T-helper 2 cell (primary cell): ENCODE results near the gene KLHL9.
A peak's percentile ranks its signal among the peaks of the same experiment; 100 is the strongest.

Experiments
- DNase-seq, 5 experiments: peaks; one replicate each; pipeline versions ENCODE4 v3.0.0 to v3.0.0-alpha.2; 2012 to 2022

Gene KLHL9

DNA sequence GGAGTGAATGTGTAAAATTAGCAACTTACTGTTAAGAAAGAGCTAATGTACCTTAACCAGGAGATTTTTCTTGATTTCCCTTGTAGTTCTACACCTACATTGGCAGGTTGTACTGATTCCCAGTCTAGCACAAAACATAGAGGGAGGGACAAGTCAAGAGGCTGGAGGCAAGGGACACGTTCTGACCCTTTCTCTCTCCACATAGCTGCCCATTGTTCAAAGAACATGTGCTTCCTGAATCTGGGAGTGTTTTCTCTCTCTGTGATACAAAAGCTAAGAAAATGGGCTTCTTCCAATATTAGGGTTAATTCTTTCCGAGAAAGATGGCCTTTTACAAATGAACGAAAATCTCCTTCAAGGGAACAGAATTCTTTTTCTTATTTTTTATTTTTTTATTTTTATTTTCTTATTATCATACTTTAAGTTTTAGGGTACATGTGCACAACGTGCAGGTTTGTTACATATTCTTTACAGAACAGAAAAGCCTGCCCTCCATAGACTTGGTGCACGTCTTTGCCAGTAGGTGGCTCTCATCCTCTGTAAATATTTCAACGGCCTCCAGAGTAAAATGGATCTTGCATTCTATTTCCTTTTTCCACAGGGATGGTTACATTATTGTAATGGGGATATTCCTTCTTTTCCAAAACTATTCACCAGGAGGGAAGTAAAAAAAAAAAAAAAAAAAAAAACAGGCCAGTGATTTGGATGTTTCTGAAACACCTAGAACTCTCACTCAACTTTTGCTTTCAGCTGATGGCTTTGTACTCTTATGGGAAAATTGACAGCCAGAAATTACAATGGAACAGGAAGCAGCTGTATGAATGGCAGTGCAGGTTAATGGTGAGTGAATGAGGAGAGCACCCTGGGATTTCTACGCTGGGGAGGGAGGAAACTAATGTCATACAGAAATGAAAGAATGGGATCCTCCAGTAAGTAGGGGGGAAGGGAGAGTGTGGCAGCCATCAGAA, 17.0 kb downstream of the KLHL9 start:
- DNase-seq = peak in 1 of 5 experiments; percentile 45

DNA sequence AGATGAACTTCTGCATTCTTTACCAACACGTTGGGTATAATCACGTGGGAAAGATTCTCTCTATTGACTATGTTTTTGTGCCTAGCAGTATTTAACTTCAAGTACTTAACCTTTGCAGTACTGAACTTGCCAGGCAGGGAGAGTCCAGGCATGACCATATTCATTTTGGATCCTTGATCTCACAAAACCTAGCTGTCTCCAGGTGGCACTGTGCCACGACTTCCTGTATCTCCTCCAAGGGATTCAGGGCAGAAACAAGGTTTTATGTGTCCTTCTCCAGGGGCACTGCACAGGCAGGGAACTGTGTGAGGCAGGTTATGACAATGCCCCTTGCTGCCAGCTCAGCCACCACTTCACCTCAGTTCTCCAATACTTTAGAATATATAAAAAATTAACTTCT, 18.3 kb downstream of the KLHL9 start:
- DNase-seq = no peak

- no peak for DNase-seq
Measured at GRCh38 chr9:21316032-21316842, 19.0 kb downstream of the KLHL9 start.

DNA sequence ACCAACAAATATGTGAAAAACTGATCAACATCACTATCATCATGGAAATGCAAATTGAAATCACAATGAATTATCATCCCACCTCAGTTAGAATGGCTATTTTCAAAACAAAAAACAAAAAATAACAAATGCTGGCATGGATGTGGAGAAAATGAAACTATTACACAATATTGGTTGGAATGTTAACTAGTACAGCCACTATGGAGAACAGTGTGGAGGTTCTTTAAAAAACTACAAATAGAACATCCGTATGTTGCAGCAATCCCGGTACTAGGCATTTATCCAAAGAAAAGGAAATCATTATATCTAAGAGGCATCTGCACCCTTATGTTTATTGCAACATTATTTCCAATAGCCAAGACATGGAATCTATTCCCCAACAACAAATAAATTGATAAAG, 21.1 kb downstream of the KLHL9 start:
- no peak for DNase-seq

DNA sequence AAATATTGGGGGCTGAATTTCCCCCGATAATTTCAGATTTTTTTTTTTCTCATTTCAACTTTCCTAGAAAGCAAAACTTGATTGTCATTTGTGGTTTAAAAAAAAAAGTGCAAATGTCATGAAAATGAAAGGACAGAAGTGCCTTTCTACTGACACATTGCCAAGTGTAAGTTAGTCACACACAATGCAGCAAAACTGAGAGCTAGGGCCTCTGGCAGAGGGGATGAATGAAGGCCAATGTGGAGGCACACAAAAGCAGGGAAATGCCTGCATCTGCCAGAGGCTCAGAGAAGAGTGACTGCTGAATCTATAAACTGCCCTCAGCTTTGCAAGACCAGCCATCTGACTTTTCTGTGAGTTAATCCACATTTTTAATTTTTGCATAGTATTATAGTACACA, 23.3 kb downstream of the KLHL9 start:
- no peak for DNase-seq

DNA sequence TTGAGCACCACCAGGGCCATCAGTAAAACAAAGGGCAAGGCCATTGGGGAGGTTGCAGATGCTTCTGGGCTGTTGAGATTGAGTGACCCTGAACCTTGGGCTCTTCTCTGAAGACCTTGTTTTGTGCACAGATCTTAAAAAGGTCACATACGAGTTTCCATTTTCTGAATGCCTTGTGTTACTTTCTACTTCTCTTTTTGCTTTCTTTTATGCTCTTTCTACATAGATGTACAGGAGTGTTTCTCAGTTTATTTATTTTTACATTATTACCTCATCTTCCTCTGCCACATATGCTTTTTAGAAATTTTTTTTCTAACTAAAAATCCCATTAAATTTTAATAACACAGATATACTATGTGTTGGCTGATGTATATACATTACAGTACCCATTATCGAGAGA, 30.0 kb downstream of the KLHL9 start, which contains the start of gene IFNA5:
TSS of gene IFNA5 (minus strand) at position 101 of the 400 bp plus-strand sequence. CDS start at position 44, 57 bp downstream.
- DNase-seq = no peak

- no peak for DNase-seq
Measured at GRCh38 chr9:21295992-21296391, 39.2 kb downstream of the KLHL9 start.

- peak in 1 of 5 experiments; percentile 42 for DNase-seq
Measured at GRCh38 chr9:21294904-21295538, 40.2 kb downstream of the KLHL9 start.

DNA sequence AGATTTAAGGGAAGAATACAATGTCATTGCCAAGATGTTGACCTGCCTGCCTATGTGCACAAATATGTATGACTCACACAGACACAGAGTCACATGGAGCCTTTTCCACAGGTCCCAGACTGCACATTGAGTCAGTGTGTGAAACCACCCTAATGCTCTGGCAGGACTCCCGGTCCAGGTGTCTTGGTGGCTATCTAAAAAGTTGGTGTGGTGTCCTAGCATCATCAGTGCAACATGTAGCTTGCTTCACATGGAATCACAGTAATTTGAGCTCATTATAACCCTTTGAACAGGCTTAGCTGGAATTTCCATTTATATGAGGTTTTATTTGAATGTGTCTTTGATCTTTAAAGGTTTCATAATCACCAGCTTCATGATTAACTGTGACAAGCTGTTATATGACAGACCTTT, 40.8 kb downstream of the KLHL9 start:
- no peak for DNase-seq

DNA sequence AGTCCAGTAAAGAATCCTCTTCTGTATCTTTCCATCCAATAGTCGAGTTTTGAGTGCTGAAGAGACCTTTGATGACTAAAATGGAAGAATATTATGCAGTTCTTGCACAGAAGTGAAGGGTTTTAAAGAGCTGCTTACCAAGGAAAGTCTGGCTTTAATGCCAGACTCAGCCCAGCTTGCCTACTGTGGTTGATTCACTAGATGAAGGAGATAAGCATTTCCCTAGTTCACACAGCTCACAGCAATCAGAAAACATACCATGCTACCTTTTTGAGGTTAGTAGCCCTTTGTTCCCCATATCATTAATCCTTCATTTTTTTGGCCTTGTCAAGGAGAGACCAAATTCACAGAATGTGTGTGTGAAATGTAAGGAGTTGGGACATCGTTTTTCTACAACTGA, 45.4 kb downstream of the KLHL9 start:
- DNase-seq = peak in 1 of 5 experiments; percentile 38

DNA sequence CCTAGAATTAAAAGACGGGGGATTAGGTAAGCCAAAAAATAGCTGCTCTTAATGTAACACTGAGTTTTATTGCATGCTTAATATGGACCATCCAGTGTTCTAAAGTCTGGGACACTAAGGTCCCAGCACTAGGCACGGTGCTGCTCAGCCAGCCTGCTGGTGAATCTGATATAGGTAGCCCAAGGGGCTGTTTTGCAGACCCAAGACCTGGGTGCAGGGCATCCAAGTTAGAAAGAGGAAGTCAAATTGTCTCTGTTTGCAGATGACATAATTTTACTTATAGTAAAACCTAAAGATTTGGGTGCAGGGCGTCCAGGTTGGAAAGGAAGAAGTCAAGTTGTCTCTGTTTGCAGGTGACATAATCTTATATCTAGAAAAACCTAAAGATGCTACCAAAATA, 47.9 kb downstream of the KLHL9 start:
- no peak for DNase-seq

GRCh38 chr9:21286659-21287058, 48.5 kb downstream of the KLHL9 start:
- DNase-seq = no peak

DNA sequence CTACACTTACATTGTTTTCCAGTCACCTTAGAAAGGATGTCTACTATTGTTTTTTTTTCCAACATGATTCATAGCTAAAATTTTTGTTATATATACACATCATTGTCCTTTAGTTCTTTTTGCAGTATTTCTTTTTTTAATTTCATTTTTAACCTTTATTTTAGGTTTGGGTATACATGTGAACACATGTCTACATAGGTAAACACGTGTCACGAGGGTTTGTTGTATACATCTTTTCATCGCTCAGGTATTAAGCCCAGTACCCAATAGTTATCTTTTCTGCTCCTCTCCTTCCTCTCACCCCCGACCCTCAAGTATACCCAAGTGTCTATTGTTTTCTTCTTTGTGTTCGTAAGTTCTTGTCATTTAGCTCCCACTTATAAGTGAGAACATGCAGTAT, 49.1 kb downstream of the KLHL9 start:
- DNase-seq = no peak

- no peak for DNase-seq
Measured at GRCh38 chr9:21281275-21281674, 53.9 kb downstream of the KLHL9 start.
